ENCODE data around the gene ZNF593.

ZNF593 gene

DNA sequence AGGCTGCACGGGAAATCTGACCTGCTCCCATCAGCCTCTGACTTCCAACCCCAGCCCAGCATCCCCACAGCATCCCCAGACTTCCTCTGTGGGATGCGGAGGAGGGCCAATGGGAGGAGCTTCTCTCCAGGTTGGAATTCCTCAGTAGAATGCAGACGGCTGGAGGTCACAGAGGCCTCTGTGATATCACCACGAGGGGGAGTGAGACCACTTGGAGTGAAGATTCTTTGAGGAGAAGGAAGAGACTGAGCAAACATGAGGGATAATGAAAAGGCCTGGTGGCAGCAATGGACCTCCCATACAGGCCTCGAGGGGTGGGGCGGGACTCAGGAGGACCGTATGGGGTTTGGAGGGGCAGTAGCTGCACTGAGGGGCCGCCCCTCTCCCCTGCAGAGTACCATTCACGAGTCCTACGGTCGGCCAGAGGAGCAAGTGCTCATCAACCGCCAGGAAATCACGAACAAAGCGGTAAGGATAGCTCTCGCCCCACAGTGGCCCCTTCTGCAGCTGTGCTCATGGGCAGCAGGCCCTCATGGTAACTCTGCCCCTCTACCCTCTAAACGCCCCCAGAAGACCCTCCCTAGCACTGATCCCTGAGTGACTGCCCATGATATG, 20.8 kb downstream of the ZNF593 start, which contains the start of gene CATSPER4:
CATSPER4 (plus strand) TSS at position 230 of the 615 bp plus-strand sequence; CDS start at position 256, 26 bp downstream.
- Mint-ChIP-seq H3K4me3 (no peak within 1 kb of the TSS), H3K36me3 (no peaks in the 10 kb centered on the region), H3K9me3 (no peaks in the 10 kb centered on the region), H3K27ac (no peak within 1 kb of the TSS), H3K27me3 (peaks cover 4% of the 10 kb centered on the region), H3K4me1 (no peaks in the 10 kb centered on the region)
- ATAC-seq (ENCODE audit: low read depth): no peak
- no peak for DNase-seq (ENCODE audit: low spot score in 2 of 2)

DNA sequence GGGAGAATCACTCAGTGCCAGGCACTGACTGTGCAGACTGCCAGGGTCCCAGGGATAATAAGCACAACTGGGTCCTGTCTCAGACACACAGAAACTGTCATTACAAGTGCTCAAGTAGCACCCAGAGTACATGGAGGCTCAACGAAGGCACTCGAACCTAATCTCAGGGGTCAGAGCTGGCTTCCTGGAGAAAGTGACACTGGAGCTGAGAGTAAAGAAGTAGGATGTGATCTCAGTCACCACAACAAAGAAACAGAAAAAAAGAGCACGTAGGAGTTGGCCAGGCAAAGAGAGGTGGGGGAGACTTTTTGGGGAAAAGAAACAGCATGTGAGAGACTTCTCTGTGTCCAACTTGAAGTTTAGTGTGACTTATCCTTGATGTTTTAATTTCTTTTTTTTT, 22.0 kb downstream of the ZNF593 start:
- no peaks in the 10 kb centered on the region for H3K4me1 Mint-ChIP-seq
- DNase-seq (ENCODE audit: low spot score in 2 of 2) (no peak), ATAC-seq (ENCODE audit: low read depth) (no peak)
- H3K36me3 Mint-ChIP-seq: no peaks in the 10 kb centered on the region
- H3K27me3 Mint-ChIP-seq: peaks cover 4% of the 10 kb centered on the region
- no peak overlapping the region for H3K4me3 Mint-ChIP-seq
- H3K9me3 Mint-ChIP-seq: no peaks in the 10 kb centered on the region
- no peak overlapping the region for H3K27ac Mint-ChIP-seq

DNA sequence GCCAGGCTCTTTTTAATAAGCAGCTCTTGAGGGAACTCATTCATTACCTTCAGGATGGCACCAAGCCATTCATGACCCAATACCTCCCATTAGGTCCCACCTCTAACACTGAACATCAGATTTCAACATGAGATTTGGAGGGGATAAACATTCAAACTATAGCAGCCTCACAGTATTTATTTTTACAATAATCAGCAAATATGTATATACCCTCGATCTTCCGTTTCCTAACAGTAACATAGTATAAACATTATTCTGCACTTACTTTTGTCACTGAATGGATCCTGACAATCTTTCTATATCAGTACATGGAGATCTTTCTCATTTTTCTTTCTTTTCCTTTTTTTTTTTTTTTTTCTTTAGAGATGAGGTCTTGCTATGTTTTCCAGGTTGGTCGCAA, 26.1 kb downstream of the ZNF593 start:
- DNase-seq (ENCODE audit: low spot score in 2 of 2) (no peak), ATAC-seq (ENCODE audit: low read depth) (no peak)
- Mint-ChIP-seq H3K4me3 (no peak overlapping the region), H3K27me3 (peaks cover 10% of the 10 kb centered on the region), H3K9me3 (no peaks in the 10 kb centered on the region), H3K4me1 (no peaks in the 10 kb centered on the region), H3K36me3 (no peaks in the 10 kb centered on the region), H3K27ac (no peak overlapping the region)

DNA sequence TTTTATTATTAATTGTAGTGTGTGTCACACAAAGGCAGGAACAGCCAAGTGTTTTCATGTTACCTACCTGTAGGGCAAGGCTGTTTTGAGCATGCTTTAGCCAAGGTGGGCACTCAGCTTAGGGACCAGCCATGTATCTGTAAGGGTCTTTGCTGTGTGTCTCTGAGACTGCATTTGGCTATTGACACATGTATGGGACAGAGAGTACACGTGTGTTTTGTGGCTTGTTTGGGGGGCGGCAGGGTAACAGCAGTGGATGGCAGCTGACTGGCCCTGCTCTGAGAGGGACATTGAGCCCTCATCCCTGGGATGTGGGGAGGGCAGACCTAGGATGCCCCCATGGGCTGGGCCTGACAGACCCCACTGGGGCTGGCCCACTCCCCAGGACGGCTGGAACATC, 27.6 kb downstream of the ZNF593 start:
- Mint-ChIP-seq H3K27ac (no peak overlapping the region), H3K9me3 (no peaks in the 10 kb centered on the region), H3K4me1 (peaks cover 2% of the 10 kb centered on the region), H3K27me3 (peaks cover 10% of the 10 kb centered on the region), H3K36me3 (no peaks in the 10 kb centered on the region), H3K4me3 (no peak overlapping the region)
- DNase-seq (ENCODE audit: low spot score in 2 of 2) (no peak), ATAC-seq (ENCODE audit: low read depth) (no peak)

DNA sequence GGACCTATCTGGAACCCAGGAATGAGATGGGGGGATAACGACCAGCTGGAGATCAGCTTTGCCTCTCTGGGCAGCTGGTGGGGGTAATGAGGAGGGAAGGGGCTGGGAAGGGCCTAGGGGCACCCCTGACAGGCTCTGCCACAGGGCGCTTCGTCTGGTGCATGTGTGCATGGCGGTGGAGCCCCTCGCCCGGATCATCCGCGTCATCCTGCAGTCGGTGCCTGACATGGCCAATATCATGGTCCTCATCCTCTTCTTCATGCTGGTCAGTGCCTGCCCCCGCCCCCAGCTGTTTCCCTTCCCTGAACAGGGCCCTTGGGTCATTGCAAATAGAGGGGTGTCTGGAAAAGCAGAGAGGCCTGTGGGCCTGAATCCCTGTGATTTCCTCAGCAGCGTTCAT, 28.1 kb downstream of the ZNF593 start:
- no peaks in the 10 kb centered on the region for H3K36me3 Mint-ChIP-seq
- H3K9me3 Mint-ChIP-seq: no peaks in the 10 kb centered on the region
- H3K4me3 Mint-ChIP-seq: no peak overlapping the region
- H3K4me1 Mint-ChIP-seq: peaks cover 2% of the 10 kb centered on the region
- ATAC-seq (ENCODE audit: low read depth) (no peak), DNase-seq (ENCODE audit: low spot score in 2 of 2) (no peak)
- peaks cover 10% of the 10 kb centered on the region for H3K27me3 Mint-ChIP-seq
- no peak overlapping the region for H3K27ac Mint-ChIP-seq

DNA sequence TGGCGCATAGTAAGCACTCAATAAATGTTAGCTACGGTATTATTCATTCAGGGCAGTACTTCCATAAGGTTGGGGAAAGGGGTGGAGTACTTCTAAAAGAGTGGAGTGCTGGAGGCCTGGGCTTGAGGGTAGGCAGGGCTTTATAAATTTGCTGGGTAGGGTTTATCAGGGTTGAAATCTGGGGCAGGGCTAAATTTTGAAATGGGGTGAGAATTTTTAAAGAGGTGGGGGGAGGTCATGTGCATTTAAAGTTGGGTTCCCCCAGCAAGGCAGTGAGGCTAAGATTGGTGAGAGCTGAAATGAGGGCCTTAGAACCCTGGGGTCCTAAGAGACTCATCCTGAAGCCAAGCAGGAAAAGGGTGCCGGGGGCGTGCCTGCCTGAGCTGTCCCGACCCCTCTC, 30.7 kb downstream of the ZNF593 start:
- ATAC-seq (ENCODE audit: low read depth): no peak
- no peak overlapping the region for H3K4me3 Mint-ChIP-seq
- H3K4me1 Mint-ChIP-seq: peaks cover 2% of the 10 kb centered on the region

DNA sequence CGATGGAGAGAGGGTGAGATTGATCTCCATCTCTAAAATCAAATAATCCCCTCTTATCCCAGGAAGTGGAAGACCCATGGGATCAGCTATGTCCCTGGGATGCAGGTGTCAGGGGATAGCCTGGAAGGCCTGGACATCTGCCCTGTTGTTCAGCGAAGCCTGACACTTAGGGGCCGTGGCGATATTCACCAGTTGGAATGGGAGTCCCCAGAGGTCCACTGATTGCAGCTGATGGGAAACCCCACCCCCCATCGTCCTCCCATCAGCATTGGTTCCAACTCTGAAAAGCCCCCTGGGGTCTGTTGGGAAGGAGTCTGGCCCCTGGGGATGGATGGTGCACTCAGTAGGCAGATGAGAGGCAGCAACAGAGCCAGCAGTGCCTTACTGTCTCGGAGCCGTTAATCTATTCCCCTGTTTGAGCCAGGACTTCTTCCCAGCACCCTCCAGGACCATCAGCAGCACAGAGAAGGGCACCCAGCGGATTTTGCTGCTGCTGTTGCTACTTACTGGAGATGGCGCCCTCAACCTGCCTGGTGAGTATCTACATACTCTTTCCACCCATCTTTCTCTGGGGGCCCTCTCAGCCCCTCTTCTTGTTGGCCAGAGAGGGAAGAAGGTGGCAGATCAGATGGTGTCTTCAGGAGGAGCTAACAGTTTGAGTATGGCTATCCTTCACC, 34.1 kb downstream of the ZNF593 start:
- no peaks in the 10 kb centered on the region for H3K36me3 Mint-ChIP-seq
- no peak overlapping the region for H3K4me3 Mint-ChIP-seq
- H3K4me1 Mint-ChIP-seq: peaks cover 2% of the 10 kb centered on the region
- DNase-seq (ENCODE audit: low spot score in 2 of 2): no peak
- no peak overlapping the region for H3K27ac Mint-ChIP-seq
- H3K9me3 Mint-ChIP-seq: no peaks in the 10 kb centered on the region
- H3K27me3 Mint-ChIP-seq: peaks cover 7% of the 10 kb centered on the region
- no peak for ATAC-seq (ENCODE audit: low read depth)

More for the DNA sequence above, 30.7 kb downstream of the ZNF593 start:
- no peak overlapping the region for H3K27ac Mint-ChIP-seq
- H3K9me3 Mint-ChIP-seq: no peaks in the 10 kb centered on the region
- peaks cover 9% of the 10 kb centered on the region for H3K27me3 Mint-ChIP-seq
- DNase-seq (ENCODE audit: low spot score in 2 of 2): no peak
- no peaks in the 10 kb centered on the region for H3K36me3 Mint-ChIP-seq

DNA sequence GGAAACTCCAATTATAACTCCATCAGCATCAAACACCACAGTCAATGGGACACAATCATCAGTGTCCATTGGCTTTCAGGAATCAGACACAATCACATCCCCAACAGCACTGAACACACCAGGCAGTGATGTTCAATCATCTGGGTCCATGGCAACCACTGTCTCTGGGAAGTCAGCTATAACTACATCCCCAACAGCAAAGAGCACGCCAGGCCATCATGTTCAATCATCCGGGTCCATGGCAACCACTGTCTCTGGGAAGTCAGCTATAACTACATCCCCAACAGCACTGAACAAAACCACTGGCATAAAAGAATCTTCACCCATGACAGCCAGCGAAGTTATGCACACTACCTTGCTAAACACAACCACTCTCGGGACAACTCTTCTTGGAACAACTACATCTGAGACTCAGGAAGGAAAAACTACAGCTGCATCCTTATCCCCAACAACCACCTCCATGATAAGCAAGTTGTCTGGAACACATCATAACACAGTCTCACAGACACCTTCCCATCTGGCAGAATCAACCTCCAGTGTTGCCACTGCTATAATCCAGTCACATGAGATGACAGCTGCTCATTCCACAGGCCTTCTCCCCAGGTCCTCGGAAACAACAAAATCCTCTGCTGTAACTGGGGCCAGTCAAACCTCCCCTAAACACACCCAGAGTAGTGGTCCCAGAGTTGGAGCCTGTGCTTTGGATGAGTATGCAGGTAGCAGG, 40.6 kb downstream of the ZNF593 start:
- Mint-ChIP-seq H3K27ac (no peak overlapping the region), H3K4me3 (no peak overlapping the region), H3K4me1 (no peaks in the 10 kb centered on the region), H3K36me3 (no peaks in the 10 kb centered on the region), H3K27me3 (peaks cover 4% of the 10 kb centered on the region), H3K9me3 (no peaks in the 10 kb centered on the region)
- DNase-seq (ENCODE audit: low spot score in 2 of 2) (no peak), ATAC-seq (ENCODE audit: low read depth) (no peak)

DNA sequence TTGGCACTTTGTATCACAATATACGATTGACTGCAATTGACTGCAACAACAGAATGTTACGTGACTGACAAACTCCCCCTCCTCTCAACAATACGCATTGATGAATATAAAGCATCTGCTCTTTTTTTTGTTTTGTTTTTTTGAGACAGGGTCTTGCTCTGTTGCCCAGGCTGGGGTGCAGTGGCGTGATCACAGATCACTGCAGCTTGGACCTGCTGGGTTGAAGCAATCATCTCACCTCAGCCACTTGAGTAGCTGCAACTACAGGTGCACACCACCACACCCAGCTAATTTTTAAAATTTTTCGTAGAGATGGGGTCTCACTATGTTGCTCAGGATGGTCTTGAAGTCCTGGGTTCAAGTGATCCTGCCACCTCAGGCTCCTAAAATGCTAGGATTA, 43.0 kb downstream of the ZNF593 start:
- no peaks in the 10 kb centered on the region for H3K36me3 Mint-ChIP-seq
- ATAC-seq (ENCODE audit: low read depth) (no peak), DNase-seq (ENCODE audit: low spot score in 2 of 2) (no peak)
- no peak overlapping the region for H3K4me3 Mint-ChIP-seq
- no peaks in the 10 kb centered on the region for H3K9me3 Mint-ChIP-seq
- no peak overlapping the region for H3K27ac Mint-ChIP-seq
- H3K27me3 Mint-ChIP-seq: peaks cover 5% of the 10 kb centered on the region
- no peaks in the 10 kb centered on the region for H3K4me1 Mint-ChIP-seq

DNA sequence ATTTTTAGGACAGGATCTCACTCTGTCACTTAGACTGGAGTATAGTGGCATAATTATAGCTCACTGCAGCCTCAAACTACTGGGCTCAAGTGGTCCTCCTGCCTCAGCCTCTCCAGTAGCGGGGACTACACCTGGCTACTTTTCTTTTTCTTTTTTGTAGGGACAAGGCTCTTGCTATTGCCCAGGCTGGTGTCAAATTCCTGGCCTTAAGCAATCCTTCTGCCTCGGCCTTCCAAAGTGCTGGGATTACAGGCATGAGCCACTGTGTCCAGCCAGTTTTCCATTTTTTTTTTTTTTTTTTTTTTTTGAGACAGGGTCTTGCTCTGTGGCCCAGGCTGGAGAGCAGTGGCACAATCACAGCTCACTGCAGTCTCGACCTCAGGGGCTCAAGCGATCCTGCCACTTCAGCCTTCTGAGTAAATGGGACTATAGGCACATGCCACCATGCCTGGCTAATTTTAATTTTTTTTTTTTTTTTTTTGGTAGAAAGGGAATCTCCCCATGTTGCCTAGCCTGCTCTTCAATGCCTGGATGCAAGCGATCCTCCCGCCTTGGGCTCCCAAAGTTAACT, 43.7 kb downstream of the ZNF593 start:
- Mint-ChIP-seq H3K4me1 (no peaks in the 10 kb centered on the region), H3K27ac (no peak overlapping the region), H3K36me3 (no peaks in the 10 kb centered on the region), H3K4me3 (no peak overlapping the region), H3K27me3 (peaks cover 5% of the 10 kb centered on the region), H3K9me3 (no peaks in the 10 kb centered on the region)
- DNase-seq (ENCODE audit: low spot score in 2 of 2) (no peak), ATAC-seq (ENCODE audit: low read depth) (no peak)

DNA sequence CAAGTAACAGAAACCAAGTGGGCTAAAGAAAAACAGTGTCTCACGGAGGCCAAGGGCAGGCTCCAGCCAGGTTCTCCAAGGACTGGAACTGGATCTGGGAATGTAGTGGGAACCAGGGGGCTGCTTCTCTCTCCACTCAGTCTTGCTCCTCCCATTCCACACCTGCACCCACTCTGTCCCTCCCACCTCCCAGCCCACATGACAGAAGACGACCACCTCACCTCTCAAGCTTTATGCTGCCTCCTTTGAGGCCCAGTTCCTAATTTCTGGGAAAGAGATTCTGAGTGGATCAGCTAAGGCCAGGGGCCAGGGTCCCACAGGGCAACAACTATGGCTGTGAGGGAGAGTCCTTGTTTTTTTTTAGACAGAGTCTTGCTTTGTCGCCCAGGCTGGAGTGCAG, 45.5 kb downstream of the ZNF593 start:
- Mint-ChIP-seq H3K27me3 (peaks cover 4% of the 10 kb centered on the region), H3K4me1 (no peaks in the 10 kb centered on the region), H3K4me3 (no peak overlapping the region), H3K27ac (no peak overlapping the region), H3K36me3 (no peaks in the 10 kb centered on the region), H3K9me3 (no peaks in the 10 kb centered on the region)
- ATAC-seq (ENCODE audit: low read depth) (no peak), DNase-seq (ENCODE audit: low spot score in 2 of 2) (no peak)

DNA sequence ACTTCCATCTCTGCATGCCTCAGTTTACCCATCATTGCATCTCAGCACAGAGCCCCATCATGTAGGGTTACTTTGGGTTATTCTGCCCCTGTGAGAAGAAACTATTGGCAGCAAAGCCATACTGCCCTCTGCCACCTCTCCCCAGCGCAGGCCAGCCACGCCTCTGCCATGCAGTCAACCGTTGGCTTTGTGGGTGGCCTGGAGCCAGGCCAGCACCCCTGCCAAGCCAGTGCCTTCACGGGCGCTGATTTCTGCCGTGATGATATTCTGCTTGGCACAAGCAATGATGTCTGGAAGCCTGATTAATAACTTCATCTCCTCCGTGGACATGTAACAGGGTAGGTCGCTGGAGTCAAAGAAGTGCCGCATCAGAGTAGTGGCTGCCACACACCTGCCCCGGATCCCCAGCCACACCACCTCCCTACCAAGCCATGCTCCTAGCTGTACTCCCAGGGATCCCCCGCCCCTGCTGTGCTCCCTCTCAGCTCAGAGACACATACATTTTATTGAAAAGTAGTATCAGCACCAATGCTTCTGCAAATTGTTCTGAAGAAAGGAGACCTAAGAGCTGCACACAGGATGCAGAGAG, 49.3 kb downstream of the ZNF593 start:
- Mint-ChIP-seq H3K4me3 (no peak overlapping the region), H3K9me3 (no peaks in the 10 kb centered on the region), H3K4me1 (no peaks in the 10 kb centered on the region), H3K27me3 (peaks cover 9% of the 10 kb centered on the region), H3K27ac (no peak overlapping the region), H3K36me3 (no peaks in the 10 kb centered on the region)
- no peak for ATAC-seq (ENCODE audit: low read depth)
- no peak for DNase-seq (ENCODE audit: low spot score in 2 of 2)

All from memory B cell (primary cell).